MCF 10A (cell line): Measurements from ENCODE around the gene NTPCR. TPM values are rescaled to one million over a fixed set of nuclear protein-coding genes. Genes with fewer than 3 reads are reported as not detected.

Source experiments
- BruUV-seq: library from RNA; stranded (reverse); fragments of 400-500 nt; replicated peaks from 2 replicates; lab custom pipeline; 2021; lab: Mats Ljungman, UMichigan
- CTCF ChIA-PET: fragments of 300-600 bp; sonication (Branson Sonifier 250); formaldehyde crosslinking; extraction: SDS; loops from one replicate; lab custom pipeline; 2021; ENCODE audit warnings: antibody characterized with exemption, inconsistent platforms; lab: Yijun Ruan, JAX
- POLR2A ChIA-PET: fragments of 300-600, 350-650 bp; sonication (Branson Sonifier 250); formaldehyde crosslinking; extraction: SDS; loops from one replicate; lab custom pipeline; 2020; ENCODE audit warnings: antibody characterized with exemption, inconsistent platforms; lab: Yijun Ruan, JAX
- DNase-seq: peaks from one replicate; pipeline ENCODE4 v3.0.0-alpha.2; 2018; ENCODE audit not compliant: unreplicated experiment
- H3K27ac Mint-ChIP-seq: one replicate; pipeline ENCODE4 v1.8.0; 2022; ENCODE audit warnings: mild to moderate bottlenecking, low read depth, mixed read lengths; ENCODE audit not compliant: unreplicated experiment
- H3K27me3 Mint-ChIP-seq: one replicate; pipeline ENCODE4 v1.8.0; 2022; ENCODE audit warnings: mixed read lengths; ENCODE audit not compliant: insufficient read depth, unreplicated experiment
- H3K36me3 Mint-ChIP-seq: one replicate; pipeline ENCODE4 v1.8.0; 2022; ENCODE audit warnings: mild to moderate bottlenecking, moderate library complexity, mixed read lengths; ENCODE audit not compliant: insufficient read depth, unreplicated experiment
- H3K4me1 Mint-ChIP-seq: one replicate; pipeline ENCODE4 v1.8.0; 2022; ENCODE audit warnings: mixed read lengths; ENCODE audit not compliant: insufficient read depth, unreplicated experiment
- H3K4me3 Mint-ChIP-seq: one replicate; pipeline ENCODE4 v1.8.0; 2022; ENCODE audit warnings: mild to moderate bottlenecking, moderate library complexity, mixed read lengths; ENCODE audit not compliant: unreplicated experiment
- H3K9me3 Mint-ChIP-seq: one replicate; pipeline ENCODE4 v1.8.0; 2022; ENCODE audit warnings: mixed read lengths; ENCODE audit not compliant: unreplicated experiment
- CTCF ChIP-seq: fragments of 200-600 bp; IDR thresholded peaks from one replicate; pipeline ENCODE4 v1.8.0; 2022; ENCODE audit warnings: antibody characterized with exemption, mild to moderate bottlenecking; ENCODE audit not compliant: unreplicated experiment
- intact Hi-C: fragments of 100-400 bp; cut with micrococcal nuclease; formaldehyde crosslinking; loops from 2 replicates; pipeline ENCODE4 v1.14.1; 2022
- total RNA-seq: library from RNA; stranded (reverse); gene quantifications from 2 replicates; pipeline ENCODE4 v1.2.3, GENCODE V29; 2022

Gene NTPCR
- total RNA-seq, 1 experiment from 2014 or later: 129 TPM

- TF ChIP-seq CTCF: no peak
- Mint-ChIP-seq H3K9me3 (peaks cover 8% of the 10 kb centered on the region), H3K4me1 (no peaks in the 10 kb centered on the region), H3K27ac (no peak overlapping the region), H3K4me3 (no peak overlapping the region), H3K27me3 (no peaks in the 10 kb centered on the region), H3K36me3 (peaks cover 38% of the 10 kb centered on the region)
- intact Hi-C loops: no loop called here
- ChIA-PET POLR2A (interaction anchor here (0.7 to 1.1 kb wide), 2 partner anchors 95 to 167 kb away, joined by 3 read pairs; no protein-coding TSS in a partner anchor), CTCF (interaction anchor here (1.1 kb wide), 1 partner anchor 11 kb away, joined by 4 read pairs; no protein-coding TSS in a partner anchor)
- no peak for DNase-seq
- no TSS peak for BruUV-seq
Measured at GRCh38 chr1:233005156-233005555, 54.7 kb downstream of the NTPCR start.

GRCh38 chr1:233005703-233006102, 55.3 kb downstream of the NTPCR start:
- peaks cover 8% of the 10 kb centered on the region for H3K9me3 Mint-ChIP-seq
- H3K27me3 Mint-ChIP-seq: no peaks in the 10 kb centered on the region
- CTCF ChIA-PET: interaction anchor here (0.7 to 1.1 kb wide), 4 partner anchors 11 to 369 kb away, joined by 3 to 4 read pairs (median 4); no protein-coding TSS in a partner anchor
- no peak overlapping the region for H3K27ac Mint-ChIP-seq
- BruUV-seq: no TSS peak
- no peak overlapping the region for H3K4me3 Mint-ChIP-seq
- DNase-seq: no peak
- H3K36me3 Mint-ChIP-seq: peaks cover 34% of the 10 kb centered on the region
- no peaks in the 10 kb centered on the region for H3K4me1 Mint-ChIP-seq
- POLR2A ChIA-PET: interaction anchor here (0.7 to 1.1 kb wide), 2 partner anchors 10 to 94 kb away, joined by 3 read pairs; no protein-coding TSS in a partner anchor
- TF ChIP-seq CTCF: no peak
- intact Hi-C loops: no loop called here

- no TSS peak for BruUV-seq
Measured at GRCh38 chr1:233006108-233006507, 55.7 kb downstream of the NTPCR start.

More at GRCh38 chr1:233006108-233006507, 55.7 kb downstream of the NTPCR start:
- intact Hi-C loops: no loop called here
- Mint-ChIP-seq H3K4me1 (no peaks in the 10 kb centered on the region), H3K36me3 (peaks cover 30% of the 10 kb centered on the region), H3K4me3 (no peak overlapping the region), H3K27ac (no peak overlapping the region), H3K9me3 (peaks cover 8% of the 10 kb centered on the region), H3K27me3 (no peaks in the 10 kb centered on the region)
- CTCF ChIA-PET: interaction anchor here (0.7 to 1.1 kb wide), 4 partner anchors 10 to 369 kb away, joined by 3 to 5 read pairs (median 4); no protein-coding TSS in a partner anchor
- POLR2A ChIA-PET: interaction anchor here (0.7 to 1.5 kb wide), 4 partner anchors 11 to 1139 kb away, joined by 3 to 4 read pairs (median 3); no protein-coding TSS in a partner anchor
- no peak for TF ChIP-seq CTCF
- no peak for DNase-seq
